LHCN-M2 (cell line): Measurements from ENCODE around the gene EBF3. TPM values are rescaled to one million over a fixed set of nuclear protein-coding genes. Genes with fewer than 3 reads are reported as not detected.

Experiments
- DNase-seq: peaks from one replicate; pipeline ENCODE4 v3.0.0-alpha.2; 2012; ENCODE audit warnings: low read depth
- total RNA-seq: library from RNA; depleted of rRNA; stranded (reverse); fragments of >200 nt; gene quantifications from 2 replicates; pipeline ENCODE4 v1.2.3, GENCODE V29; 2014

EBF3 gene
- total RNA-seq, 1 experiment from 2014 or later = 45.2 TPM

DNA sequence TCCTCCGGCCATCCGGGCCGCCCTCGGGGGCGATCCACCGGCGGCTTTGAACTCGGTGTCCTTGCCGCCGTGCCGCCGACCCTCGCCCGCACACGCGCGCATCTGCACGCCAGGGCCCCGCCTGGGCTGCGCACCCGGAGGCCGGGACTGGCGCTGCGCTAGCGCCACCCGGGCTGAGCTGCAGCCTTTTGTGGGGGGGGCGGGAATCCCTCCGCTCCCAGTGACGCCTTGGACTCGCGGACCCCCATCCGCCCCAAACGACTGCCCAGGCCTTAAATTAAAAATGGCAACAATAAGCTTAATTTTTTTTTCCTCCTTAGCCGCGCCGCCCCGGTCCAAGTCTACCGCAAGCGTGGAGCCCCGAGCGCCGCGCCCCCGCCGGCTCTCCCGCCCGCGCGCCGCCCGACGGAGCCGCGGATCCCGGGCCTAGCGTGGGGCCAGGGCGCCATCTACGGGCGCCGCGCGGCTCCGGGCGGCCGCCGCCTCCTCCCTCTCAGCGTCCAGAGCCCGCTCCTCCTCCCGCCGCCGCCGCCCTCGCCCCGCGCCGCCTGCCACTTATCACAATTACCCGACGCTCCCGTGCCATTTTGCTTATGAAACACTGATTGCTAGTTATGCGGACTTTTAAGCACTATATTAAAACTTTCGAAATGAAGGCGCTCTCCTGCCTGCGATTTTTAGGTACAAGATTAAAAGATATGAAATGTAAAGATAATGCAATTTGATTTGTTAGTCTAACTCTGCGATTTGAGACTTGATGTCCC lies 7.5 kb upstream of the EBF3 start:
- DNase-seq = peak; percentile 66

DNA sequence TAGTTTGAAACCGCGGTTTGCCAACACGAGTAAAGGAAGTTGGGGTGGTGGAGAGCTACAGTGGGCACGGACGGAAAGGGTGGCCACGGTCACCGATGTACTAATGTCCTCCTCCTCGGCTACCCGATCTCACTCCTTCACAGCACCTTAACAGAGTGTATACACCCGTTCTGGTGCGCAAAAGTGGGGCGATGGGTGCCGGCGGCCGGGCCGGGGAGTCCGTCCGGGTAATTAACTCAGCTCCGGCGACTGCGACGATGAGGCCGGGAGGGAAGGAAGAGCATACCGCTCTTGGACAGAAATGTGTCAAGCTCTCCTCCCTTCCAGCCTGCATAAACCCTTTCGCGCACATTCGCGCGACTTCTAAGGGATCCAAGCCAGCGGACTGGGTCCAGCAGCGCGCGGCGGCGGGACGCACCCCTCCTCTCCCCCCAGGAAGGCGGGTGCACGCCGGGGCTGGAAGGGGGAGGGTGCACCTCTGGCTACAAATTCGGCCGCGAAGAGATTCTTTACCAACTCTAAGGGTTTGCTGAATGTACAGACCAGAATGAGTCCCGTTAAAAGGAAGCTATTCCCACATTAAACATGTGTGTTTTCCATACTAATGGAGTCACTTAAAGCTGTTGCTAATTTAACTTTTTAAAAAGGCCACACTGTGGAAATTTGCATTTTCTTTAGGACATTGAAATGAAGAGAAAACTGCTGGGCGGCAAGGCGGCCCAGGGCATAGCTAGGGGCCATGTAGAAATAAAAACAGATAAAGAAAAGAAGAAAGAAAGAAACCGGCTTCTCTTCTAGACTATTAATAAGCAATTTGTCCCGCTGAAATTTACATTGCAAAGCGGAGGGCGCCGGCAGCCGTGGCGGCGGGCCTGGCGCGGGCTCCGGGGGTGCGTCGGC lies 6.6 kb upstream of the EBF3 start:
- no peak for DNase-seq

DNA sequence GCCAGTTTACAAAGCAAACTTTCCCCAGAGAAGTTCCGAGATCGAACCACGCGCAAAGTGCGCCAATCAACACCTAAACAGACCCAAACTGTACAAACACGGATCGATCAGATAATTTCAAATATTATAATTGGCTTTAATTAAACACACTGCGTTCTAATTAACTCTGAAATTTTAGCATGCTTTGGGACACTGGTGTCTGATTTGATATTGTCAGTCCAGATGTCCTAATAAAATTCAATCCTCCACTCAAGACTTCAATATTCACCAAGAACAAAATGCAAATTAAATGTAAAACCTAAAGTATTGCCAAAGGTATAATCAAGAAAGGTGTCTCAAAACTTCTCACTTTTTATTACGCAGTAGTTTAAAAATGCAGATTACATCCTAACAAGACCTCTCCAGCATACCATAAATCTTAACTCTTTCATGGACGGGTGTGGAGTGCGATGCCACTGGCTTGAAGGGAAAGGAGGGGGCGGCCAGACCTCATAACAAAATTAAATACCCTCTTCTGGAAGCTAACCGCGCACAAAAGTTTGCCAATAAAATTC lies 5.9 kb upstream of the EBF3 start:
- no peak for DNase-seq

DNA sequence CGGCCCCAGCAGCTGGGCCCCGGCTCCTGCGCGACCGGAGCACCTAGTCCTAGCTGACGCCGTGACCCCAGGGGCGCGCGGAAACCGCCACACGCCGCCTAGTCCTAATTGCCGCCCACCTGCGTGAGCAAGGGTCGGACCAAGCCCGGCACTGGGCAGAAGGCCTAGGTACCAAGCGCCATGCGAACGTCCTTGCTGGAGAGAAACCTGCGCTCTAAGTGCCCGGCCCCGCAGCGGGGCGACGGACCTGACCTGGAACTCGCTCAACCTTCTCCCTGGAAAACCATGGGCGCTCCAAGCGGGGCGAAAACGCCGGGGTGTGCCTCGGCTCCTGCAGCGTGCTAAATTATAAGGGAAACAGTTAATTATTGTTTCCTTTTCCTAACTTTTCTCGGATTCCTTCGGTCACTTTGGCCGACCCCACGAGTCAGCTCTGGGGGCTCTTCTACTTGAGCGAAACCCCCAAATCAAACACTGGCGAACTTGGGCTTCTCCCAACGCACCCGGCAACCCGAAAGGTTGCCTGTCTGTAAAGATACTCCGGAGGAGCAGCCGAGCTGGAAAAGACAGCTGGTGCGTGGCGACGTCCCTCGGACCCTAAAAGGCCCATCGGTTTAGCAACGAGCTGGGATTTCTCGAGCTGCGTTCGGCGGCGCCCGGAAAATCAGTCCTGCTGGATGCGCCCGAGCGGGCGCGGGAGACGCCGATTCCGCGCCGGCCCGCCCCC lies 5.3 kb upstream of the EBF3 start:
- no peak for DNase-seq

DNA sequence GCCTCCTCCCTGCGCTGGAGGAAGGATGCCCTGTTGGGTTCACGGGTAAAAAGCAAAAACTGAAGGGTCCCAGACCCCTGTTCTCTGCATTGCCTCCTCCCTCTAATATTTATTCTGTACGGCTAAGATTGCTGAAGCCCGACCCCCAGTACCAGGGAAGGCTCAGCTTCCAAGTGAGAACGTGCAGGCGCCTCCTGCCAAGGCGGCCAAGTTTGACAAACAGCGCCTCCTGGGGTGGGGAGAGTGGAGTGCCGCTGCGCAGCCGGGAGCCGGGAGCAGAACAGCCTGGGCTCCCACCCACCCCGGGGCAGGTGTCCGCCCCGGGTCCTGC lies 4.7 kb upstream of the EBF3 start:
- no peak for DNase-seq

DNA sequence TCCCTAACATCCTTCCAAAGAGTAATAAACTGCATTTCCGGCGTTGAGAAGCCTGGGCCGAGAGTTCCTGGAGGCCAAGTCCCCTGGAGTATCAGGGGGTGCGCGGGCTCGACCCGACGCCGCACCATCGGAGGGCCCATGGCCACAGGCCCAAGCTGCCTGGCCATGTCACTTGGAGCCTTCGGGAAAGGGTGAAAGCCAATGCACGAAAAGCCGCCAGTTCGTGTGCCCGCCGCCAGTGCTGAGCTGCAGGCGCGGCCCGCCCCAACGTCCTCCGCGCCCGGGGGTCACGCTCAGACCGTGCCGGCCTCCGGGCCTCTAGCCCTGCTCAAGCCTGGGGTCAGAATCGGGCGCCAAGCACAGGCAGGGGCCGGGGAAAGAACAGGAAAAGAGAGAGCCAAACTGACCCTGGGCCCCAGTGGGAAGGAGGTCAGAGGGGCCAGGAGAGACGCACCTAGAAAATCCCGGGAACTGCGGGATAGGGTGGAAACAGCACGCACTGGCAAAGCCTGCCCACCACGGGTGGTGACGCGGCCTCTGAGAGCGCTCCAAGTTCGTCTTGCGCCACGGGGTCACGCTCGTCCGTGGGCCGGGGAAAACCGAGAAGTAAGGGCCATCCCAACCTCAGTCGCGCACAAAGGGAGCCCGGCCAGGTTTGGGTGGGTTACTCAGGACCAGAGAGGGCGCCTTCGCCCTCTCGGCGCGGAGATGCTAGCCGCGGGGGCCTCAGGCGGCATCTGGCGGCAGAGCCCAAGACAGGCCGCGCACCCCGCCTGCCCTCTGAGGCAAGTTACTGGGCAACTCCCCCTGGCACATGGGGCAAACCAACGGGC lies 4.2 kb upstream of the EBF3 start:
- DNase-seq = no peak

DNA sequence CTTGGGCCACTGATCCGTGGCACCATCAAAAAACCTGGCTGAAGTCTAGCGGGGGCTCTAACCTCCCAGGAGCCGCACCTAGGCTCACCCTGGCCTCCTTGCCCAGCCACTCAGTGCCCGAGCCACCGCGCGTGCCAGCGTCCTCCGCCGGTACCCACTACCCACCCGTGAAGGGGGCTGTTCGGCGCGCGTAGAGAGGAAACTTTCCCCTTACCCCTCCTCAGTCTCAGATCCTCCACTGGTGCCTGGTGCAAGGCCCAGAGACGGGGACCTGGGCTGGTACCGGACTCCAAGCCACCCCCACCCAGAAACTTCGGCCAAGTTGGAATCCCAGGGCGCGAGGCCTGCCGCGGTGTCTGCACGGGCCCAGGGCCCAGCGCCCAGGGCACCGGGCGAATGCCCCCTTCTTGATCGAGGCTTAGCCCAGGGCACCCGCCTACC lies 3.5 kb upstream of the EBF3 start:
- no peak for DNase-seq

DNA sequence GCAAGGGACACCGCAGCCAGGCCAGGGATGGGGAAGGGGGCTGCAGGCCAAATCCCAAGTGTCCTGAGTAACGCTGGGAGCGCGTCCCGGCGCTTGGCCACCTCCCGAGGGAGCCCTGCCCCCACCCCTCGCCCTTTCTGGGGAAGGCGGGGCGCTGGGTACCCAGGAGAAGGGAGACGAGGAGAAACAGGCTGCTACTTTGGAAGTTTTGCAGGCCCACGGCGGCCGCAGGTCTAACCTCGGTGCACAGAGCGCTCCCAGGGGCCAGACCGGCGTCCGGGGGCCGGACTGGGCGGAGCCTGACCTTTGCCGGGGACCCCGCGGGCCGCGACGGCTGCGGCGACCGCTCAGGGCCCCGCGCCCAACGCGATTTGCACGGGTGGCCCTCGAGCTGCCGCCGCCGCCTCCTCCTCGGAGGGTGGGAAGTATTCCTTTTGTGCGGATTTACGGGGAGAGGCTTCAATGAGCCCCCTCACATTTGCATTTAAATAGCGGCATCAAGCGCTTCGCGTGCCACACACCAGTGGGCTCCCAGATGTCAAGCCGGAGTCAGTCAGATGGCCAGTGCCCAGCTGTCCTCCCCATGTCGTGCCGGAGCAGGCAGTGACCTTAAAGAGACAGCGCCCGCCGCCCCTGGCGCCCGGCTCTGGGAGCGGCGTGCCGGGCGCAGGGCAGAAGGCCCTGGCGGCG lies 3.0 kb upstream of the EBF3 start:
- no peak for DNase-seq

DNA sequence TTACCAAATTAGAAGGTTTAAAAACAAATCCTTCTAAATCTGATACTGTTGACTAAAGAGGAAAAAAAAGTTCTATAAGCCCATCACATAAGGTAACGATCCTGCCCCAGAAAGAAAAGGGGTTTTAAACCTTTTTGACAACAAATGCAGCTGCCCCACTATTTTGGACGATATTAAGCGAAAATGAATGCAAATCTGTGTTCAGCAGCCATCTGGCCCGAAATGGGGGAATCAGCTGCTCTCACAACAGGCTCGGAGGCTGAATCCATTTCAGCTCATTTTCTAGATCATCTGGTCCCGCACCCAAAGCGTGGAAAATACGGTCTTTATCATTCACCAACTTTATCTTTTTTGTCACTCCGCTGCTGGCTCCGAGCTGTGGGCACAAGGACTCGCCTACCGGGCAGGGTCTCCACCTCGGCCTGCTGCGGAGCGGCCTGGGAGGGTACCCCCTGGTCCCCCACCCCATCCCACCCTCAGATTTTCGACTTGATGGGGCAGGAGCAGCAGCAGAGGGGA lies 2.4 kb upstream of the EBF3 start:
- DNase-seq = no peak

DNA sequence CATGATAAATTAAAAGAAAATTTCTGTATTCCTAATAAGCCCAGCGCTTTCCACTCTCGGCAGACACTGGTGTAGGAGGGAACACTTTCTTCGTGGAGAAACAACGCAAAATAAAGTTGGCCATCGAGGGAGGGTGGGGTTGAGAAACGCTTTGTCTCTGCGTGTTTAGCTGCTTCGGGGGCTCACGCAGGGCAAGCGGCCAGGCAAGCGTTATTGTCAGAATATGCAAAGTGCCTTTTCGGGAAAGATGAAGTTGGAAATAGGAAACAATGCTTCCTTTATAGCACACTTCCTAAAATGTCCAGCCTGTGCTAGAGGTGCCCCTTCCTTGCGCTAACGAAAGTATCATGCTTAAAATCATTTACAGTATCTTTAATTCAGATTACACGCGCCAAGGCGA lies 1.9 kb upstream of the EBF3 start:
- DNase-seq = no peak

DNA sequence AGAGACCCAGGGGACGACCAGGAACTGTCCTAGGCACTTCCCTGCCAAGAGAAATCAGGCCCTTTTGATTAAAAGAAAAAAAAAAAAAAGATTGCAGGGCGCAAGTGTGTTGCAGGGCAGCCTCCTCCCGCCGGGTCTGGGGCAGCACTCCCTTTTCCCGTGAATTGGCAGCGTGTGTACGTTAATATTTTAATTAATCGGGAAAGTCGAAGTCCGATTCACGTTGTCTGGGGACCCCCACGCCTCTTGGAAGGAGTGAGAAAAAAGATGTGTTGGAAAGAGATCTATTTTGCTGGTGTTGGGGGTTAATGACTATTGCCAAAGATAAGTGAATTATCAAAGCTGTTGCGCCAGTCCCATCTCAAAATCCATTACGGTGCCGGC lies 1.3 kb upstream of the EBF3 start:
- DNase-seq = no peak

DNA sequence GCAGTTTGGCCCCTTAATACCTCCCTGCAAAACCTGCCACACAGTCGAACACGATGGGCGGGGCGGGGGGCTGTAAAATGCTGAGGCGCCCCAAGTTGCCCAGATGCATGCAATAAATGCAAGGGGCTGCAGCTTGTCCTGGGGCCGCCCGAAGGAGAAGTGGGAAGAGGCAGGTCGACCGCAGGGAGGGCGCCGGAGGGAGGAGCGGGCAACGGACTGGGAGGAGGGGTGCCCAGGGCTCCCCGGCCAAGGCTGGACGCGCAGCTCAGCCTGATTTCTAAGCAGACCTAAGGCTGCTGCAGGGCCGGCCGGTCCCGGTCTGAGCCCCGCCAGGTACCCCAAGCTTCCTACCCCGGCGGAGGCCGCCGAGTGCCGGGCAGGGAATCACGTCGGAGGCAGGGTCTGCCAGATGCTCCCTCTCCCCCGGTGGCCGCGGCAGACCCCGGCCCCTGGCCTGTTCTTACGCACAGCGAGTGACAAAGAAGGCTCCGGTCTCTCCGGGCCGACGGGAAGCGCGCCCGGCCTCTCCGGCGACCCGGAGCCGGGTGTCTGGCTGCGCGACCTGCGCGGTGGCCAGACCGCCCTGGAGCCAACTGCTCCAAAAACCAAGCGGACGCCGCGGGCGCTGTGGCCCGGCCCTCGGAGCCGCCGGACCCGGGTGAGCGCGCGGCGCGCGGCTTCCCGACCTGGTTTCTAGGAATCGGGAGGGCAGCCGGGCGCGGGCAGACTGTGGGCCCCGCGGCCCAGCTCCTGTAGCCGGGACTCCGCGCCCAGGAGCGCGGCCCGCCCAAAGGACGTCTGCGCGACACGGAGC lies 744 bp upstream of the EBF3 start:
- DNase-seq = no peak

DNA sequence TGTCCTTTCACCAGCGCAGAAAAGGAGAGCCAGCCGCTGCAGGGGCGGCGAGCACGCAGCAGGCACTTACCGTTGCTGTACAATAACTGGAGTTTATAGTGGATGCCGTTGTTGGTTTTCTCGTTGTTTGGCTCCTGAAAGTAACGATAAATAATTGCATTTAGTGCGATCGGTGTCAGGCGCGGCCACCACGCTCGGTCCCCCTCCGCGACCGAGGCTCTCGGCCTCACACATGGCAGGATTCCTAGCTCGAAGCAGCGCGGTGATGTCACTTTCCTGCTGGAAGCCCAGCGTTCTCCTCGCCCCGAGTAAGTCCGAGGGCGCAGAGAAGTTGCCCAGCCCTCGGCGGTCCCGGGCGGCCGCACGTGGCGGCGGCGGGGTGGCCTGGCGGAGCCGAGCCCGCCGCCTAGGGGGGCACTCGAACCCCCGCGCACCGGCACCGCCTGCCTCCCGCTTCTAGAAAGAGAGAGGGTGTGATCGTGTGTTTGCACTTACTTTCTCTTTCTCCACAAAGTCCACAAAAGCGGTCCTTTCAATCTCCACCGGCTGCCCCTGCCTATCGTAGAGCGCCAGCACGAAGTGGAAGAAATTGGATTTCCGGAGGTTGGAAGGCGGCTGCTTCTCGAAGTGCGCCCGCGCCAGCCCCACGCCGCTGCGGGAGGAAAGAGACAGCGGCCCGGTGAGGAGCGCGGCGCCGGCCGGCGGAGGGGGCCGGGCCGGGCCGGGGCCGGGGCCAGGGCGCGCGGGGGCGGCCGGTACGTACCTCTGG lies 1.0 kb downstream of the EBF3 start:
- no peak for DNase-seq

DNA sequence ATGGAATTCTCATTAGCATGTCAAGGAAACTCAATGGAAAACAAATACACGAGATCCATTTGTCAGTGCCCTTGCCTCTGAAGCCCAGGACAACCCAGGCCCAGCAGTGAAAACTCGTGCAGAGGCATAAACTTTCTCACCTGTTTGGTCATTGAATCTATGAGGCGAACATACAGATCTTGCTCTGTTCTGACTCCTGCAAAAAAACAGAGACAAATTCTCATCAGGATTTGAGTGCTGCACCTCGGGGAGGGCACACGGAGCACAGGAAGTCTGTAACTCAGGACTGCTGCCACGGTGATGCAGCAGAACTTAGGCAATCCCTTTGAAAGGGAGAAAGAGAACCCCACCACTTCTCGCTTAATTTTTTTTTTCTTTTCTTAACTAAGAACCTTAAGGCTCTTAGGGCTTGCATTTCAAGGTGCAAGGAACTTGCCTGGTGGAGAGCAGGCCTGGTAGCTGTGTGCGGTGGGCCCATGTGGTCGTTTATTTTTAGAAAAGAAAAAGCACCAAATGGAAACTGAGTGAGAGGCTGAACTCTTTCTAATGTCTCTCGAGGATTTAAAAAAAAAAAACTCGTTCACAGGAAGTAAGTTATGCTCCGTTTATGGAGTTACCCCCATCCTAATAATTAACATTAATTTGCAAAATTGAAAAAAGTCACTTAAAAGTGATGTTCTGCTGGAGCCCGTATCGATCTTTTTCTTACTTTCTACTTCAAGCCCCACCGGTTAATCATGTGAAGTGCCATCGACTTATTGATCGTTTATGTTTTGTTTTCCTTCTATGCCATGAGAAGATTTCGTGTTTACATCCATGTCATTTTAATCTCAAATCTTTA lies 1.8 kb downstream of the EBF3 start:
- DNase-seq = peak; percentile 72

DNA sequence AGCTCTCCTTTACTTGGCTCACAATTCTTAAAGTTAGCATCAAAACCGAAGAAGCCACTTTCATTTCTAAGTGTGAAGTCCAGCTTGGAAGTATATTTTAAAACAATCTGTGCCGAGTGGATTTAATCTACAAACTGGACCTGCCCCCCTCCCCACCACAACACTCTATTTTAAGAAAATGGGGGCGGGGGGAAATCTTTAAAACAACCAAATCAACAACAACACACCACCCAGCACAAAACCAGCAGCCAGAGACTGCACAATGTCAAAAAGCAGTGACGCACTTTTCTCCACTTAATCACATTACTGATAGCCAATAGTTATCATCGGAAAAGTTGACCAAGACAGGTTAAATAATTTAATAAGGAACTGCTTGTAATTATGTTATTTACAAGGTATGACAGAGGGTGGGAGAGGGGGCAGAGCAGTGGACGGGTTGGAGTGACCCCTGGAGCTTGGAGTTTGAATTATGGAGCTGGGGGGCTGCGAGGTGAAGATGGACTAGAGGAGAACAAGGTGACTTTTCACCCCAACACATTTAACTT lies 2.8 kb downstream of the EBF3 start:
- no peak for DNase-seq

DNA sequence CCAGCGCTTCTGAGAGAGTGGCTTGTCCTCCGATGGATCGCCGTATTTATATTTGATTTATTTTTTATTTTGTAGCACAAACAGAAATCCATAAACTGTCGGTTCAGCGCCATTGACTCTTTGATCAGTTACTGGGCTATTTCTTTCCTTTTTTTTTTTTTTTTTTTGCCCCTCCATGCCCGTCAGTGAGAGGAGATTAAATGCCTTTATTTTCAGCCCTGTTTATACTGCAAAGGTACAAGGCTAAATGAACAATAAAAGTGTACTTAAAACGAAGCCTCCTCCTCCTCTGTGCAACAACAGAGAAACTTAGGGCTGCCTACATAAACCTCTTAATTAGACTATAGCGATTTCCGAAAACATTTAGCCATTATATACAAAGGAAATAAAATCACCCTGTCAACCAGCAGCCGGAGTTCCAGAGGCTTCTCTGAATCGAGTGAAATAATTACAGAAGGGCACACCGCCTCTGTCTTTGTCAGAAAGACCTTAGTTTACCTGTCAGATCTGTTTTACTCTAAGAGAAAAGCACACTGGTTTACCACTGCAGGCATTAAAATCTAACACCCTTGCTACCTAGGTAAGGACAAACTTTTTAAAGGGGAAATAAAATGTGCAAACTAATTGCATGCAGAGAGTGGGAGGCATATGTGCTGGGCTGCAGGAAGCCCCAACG lies 3.5 kb downstream of the EBF3 start:
- DNase-seq = no peak
